ENCODE data around the gene FAN1.

FAN1 gene

DNA sequence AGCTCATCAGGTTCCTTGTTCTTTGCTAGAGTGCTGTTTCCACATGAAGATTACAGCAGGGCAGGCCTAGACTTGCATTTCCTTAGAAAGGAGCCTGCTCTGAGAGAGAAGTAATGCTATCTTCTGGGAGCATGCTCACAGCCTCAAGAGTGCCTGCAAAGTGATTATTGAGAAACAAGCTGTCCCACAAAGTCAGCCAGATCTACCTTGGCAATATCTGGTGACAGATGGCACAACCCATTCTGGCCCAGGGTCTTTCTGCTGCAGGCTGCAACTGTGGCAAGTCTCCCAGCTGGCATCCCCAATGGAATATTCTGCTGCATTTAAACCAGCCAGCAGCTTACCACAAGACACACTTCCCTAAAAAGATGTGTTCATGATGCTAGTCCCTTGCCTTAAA lies 58.4 kb downstream of the FAN1 start:
- DNase-seq, result peak; percentile 85

- no peak for DNase-seq
Observed at GRCh38 chr15:30962659-30963058, 58.9 kb downstream of the FAN1 start.

DNA sequence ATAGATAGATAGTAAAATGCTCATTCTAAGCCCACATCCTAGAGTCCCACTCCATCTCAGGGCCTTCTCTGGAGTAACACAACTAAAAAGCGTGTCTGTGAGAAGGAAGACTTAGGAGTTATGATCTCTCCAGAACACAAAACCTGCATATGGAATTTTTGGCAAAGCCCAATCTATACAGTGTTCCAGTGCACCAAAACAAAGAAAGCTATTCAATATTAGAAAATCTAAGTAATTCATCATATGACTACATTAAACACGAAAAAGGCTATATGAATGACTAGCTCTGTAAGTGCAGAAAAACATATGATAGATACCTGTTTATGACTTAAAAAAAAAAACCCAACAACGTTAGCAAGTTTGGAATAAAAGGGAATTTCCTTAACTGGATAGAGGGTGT lies 60.0 kb downstream of the FAN1 start:
- DNase-seq, result no peak

DNA sequence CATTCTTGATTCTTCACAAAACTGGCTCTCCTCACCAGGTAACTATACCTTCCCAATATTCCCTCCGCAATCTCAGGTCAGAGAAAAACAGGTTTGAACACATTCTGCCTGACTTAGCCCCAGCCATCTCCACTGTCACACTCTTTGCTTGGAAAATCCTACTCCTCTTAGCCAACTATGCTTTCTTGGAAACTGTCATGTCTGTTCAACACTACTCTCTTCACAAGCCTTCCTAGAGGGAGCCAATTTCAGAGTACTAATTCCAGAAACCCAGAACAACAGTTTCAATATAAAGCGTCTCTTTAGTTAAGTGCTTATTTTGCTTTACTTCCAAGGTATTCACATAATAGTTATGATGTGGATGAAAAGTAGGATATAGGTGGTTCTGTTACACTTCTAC lies 66.0 kb downstream of the FAN1 start:
- DNase-seq, result no peak

DNA sequence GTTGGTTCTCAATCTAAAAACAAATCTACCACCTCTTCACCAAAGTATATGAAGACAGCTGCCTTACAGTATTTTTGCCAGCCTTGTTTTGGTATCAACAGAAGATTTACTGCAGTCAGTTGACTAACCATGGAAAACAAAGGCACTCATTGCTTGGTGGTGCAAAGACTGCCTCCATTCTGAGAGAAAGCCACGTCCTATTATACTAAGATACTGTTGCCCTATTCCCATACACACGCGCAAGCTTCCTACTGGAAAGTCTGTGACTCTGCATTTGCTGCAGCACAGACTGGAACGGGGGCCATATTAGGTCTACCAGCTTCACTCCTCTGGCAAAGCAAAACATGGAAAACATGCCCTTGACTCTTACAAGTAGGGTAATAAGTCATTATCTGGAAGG lies 69.7 kb downstream of the FAN1 start:
- no peak for DNase-seq

- no peak for DNase-seq
Observed at GRCh38 chr15:30974112-30974511, 70.4 kb downstream of the FAN1 start.

- DNase-seq, result no peak
Observed at GRCh38 chr15:30978328-30978727, 74.6 kb downstream of the FAN1 start.

DNA sequence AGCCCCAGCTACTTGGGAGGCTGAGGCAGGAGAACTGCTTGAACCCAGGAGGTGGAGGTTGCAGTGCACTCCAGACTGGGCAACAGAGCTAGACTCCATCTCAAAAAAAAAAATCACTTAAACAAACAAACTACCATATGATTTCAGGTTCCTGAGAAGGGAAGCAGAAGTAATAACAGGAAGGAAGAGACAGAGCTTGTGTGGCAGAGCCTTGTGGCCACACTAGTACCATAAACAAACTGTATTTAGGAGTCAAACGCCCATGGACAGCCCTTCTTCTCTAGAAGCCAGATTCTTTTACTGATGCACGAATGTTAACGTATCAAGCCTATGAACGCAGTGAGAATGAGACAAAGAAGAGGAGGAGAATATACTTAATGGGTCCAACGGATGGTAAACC lies 75.7 kb downstream of the FAN1 start:
- no peak for DNase-seq

- DNase-seq, result no peak
Observed at GRCh38 chr15:30984118-30984517, 80.4 kb downstream of the FAN1 start.

DNA sequence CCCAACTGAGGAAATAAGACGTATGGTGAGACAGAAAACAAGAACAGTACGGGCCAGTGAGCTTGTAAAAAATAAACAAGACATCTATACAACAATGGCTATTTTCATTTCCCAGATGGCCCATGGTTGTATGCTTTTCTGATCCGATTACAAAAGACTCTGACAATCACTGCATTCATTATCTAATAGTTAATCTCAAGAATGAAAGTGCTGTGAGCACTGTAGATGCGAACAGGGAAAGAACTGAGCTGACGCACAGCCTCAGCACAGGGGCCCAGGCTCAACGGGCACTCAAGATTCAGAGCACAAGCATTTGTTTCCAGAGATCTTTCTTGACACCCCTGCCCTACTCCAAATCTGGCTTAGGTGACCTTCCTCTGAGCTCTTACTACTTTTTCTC lies 80.8 kb downstream of the FAN1 start:
- no peak for DNase-seq

DNA sequence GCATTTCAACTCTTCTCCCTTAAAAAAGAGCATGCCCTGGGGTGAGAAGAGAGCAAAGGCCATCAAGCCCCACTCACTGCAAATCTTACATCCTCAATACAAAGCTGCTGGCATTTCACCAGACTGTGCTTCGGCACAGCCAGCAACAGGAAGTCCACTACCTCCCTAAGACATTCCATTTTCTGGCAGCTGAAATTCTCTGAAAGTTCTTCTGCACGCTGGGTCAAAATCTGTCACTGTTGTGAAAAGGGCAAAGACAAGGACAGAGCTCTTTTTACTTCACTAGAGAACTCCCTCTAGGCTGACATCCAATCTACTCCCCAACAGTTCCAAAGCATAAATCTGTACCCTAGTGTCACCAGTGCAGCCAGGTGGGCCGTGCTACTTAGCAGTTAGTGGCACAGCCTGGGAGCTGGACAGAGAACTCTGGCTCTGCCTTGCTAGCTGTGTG lies 81.4 kb downstream of the FAN1 start:
- no peak for DNase-seq

- DNase-seq, result no peak
Observed at GRCh38 chr15:30990036-30990435, 86.3 kb downstream of the FAN1 start.

DNA sequence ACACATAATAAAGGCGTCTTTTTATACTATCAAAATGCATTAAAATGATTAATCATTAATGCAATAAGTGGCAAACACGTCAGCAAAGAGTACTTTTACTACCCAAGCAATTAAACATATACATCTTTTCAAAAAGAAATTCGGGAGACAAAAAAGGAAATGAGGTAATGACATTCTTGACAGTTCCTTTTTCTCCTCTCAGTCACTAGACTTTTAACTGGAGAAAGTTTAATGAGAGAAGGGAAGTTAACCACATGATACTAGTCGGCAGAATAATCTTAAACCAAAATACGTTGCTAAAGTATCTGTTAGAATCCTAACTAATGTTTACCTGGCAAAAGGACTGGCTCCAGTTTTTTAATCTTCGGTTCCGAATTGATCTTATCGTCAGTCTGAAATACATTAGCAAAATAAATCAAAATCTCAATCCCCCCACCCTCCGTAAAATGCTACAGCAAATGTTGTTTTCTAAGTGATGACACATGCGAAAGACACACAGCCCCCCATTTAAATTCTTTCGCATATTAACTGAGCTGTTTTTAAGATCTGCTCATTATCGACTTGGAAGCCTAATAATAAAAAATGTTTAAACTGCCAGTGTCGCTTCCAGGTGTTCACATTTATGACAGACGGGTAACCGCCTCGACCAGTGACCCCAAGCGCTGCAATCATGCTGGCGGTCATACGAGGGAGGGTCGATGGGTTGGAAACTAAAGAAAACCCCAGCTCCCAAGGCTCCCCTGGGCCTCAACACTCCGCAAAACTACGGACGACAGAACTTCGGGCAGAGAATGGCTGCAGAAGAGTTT lies 86.9 kb downstream of the FAN1 start:
- no peak for DNase-seq

DNA sequence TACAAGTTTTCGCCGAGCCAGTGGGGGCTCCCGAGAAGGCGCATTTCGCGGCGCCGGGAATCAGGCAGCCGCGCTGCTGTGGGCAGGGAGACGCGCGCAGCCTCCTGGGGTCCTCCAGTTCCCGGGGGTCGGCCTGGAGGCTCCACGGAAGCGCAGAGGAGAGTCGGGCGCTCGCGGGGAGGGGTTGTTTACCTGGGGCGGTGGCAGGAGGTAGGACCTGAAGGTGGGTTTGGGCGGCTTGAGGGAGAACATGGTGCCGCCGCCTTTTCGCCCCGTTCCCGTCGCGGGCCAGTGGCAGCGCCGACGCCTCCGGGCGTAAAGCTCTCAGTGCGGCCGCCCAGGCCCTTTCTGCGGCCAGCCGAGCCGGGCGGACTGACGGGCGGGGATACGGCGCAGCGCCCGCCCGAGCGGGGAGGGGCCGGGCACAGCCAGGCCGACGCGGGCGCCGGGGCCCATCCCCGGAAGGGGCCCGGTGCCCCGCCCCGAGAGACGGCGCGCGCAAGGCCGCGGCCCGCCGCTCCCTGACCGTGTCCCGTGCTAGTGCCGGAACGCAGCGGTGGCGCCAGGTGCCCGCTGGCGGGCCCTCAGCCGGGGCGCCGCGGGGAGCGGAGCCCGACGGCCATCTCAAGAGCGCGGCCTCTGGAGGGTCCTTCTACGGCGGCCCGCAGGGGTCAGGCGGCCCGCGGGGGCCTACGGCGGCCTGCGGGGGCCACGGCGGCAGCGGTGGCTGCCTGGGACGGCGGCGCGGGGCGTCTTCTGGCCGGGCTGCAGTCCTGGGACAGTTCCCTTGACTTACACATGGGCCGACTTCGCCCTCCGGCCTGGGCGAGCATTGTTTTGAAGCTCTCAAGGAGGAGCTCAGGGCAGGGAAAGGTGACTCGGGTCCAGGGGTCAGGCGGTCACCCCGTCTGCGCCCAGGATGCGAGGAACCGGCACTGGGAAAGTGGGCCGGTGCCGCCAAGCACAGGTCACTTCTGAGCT lies 87.8 kb downstream of the FAN1 start, which contains the start of gene MTMR10:
MTMR10 (minus strand) TSS at position 374 of the 981 bp plus-strand sequence; CDS start at position 252, 122 bp downstream.
- DNase-seq, result peak; percentile 67

GRCh38 chr15:30992249-30992864 lies 88.6 kb downstream of the FAN1 start:
- no peak for DNase-seq

Data from NCI-H2171 (cell line).